GM23338 (cell line): Measurements from ENCODE around the gene SLC25A39. TPM values are rescaled to one million over a fixed set of nuclear protein-coding genes. Genes with fewer than 3 reads are reported as not detected.
A peak's percentile ranks its signal among the peaks of the same experiment; 100 is the strongest.

Experiments used
- ATAC-seq: fragments of 200-7000 bp; cut with Tn5 transposase; 3 replicates; pipeline ENCODE4 v1.9.1; 2020
- DNase-seq: peaks from one replicate; pipeline ENCODE4 v3.0.0-alpha.2; 2015; ENCODE audit warnings: low spot score
- H2AFZ ChIP-seq: fragments of 200-600 bp; sonication (generic); 2 replicates; pipeline ENCODE4 v1.8.0; 2016; ENCODE audit warnings: antibody characterized with exemption, mild to moderate bottlenecking, moderate library complexity
- H3F3A ChIP-seq: fragments of 200-600 bp; sonication (generic); replicated peaks from 2 replicates; pipeline ENCODE4 v1.8.0; 2017; ENCODE audit warnings: antibody characterized with exemption, mixed run types, low read depth
- H3K27ac ChIP-seq: fragments of 200-600 bp; sonication (generic); 2 replicates; pipeline ENCODE4 v1.6.1; 2016; ENCODE audit warnings: low read depth
- H3K27me3 ChIP-seq: fragments of 200-600 bp; sonication (generic); 2 replicates; pipeline ENCODE4 v1.8.0; 2016; ENCODE audit warnings: mild to moderate bottlenecking, mixed run types, moderate library complexity; ENCODE audit not compliant: insufficient read depth
- H3K36me3 ChIP-seq: fragments of 200-600 bp; sonication (generic); 2 replicates; pipeline ENCODE4 v1.8.0; 2016; ENCODE audit warnings: mild to moderate bottlenecking; ENCODE audit not compliant: insufficient read depth
- H3K4me1 ChIP-seq: fragments of 200-600 bp; sonication (generic); 2 replicates; pipeline ENCODE4 v1.8.0; 2016; ENCODE audit warnings: mild to moderate bottlenecking, moderate library complexity; ENCODE audit not compliant: insufficient read depth
- H3K4me2 ChIP-seq: fragments of 200-600 bp; sonication (generic); 2 replicates; pipeline ENCODE4 v1.7.1; 2017; ENCODE audit warnings: mixed run types
- H3K4me3 ChIP-seq: fragments of 200-600 bp; sonication (generic); 2 replicates; pipeline ENCODE4 v1.6.1; 2016; ENCODE audit warnings: mixed run types
- H3K79me2 ChIP-seq: fragments of 200-600 bp; sonication (generic); replicated peaks from 2 replicates; pipeline ENCODE4 v1.8.0; 2017; ENCODE audit warnings: mild to moderate bottlenecking; ENCODE audit not compliant: insufficient read depth
- H3K9me2 ChIP-seq: fragments of 200-600 bp; sonication (generic); 2 replicates; pipeline ENCODE4 v1.8.0; 2017; ENCODE audit not compliant: insufficient read depth
- H4K20me1 ChIP-seq: fragments of 200-600 bp; sonication (generic); replicated peaks from 2 replicates; pipeline ENCODE4 v1.8.0; 2017; ENCODE audit warnings: mild to moderate bottlenecking; ENCODE audit not compliant: insufficient read depth
- H3K27ac Mint-ChIP-seq: 2 replicates; pipeline ENCODE4 v1.8.0; 2020; ENCODE audit warnings: inconsistent platforms, mild to moderate bottlenecking, moderate library complexity, mixed read lengths
- H3K27me3 Mint-ChIP-seq: 3 replicates; pipeline ENCODE4 v1.8.0; 2022; ENCODE audit warnings: low read depth, mild to moderate bottlenecking, moderate library complexity, mixed read lengths, inconsistent platforms; ENCODE audit not compliant: insufficient read depth, poor library complexity
- H3K36me3 Mint-ChIP-seq: 3 replicates; pipeline ENCODE4 v1.8.0; 2021; ENCODE audit warnings: low read depth, mild to moderate bottlenecking, inconsistent platforms, moderate library complexity, mixed read lengths
- H3K4me1 Mint-ChIP-seq: 3 replicates; pipeline ENCODE4 v1.8.0; 2020; ENCODE audit warnings: mild to moderate bottlenecking, inconsistent platforms, mixed read lengths
- H3K4me3 Mint-ChIP-seq: 3 replicates; pipeline ENCODE4 v1.8.0; 2021; ENCODE audit warnings: moderate library complexity, mild to moderate bottlenecking, inconsistent platforms, mixed read lengths
- H3K9me3 Mint-ChIP-seq: 3 replicates; pipeline ENCODE4 v1.8.0; 2020; ENCODE audit warnings: moderate library complexity, mild to moderate bottlenecking, inconsistent platforms, mixed read lengths
- CREB1 ChIP-seq: fragments of 250-450 bp; sonication (Bioruptor Pico); IDR thresholded peaks from 2 replicates; pipeline ENCODE4 v1.5.0; 2020; ENCODE audit warnings: low read depth, mild to moderate bottlenecking, moderate library complexity
- CTCF ChIP-seq, 2 experiments: fragments of 200-600 bp in 1 of 2; sonication (generic) in 1 of 2; conservative IDR thresholded peaks; 2 replicates each; pipeline versions ENCODE4 v1.5.1 to v1.6.1; 2016 to 2017; ENCODE audit warnings: antibody characterized with exemption in 2 of 2, low read depth in 2 of 2, mild to moderate bottlenecking in 2 of 2, moderate library complexity in 1 of 2
- EZH2 ChIP-seq: fragments of 200-600 bp; sonication (generic); IDR thresholded peaks from one replicate; pipeline ENCODE4 v1.8.0; 2017; ENCODE audit warnings: antibody characterized with exemption, mild to moderate bottlenecking, low read depth; ENCODE audit not compliant: unreplicated experiment
- JUNB ChIP-seq: IDR thresholded peaks from one replicate; pipeline ENCODE4 v1.6.1; 2016; ENCODE audit warnings: antibody characterized with exemption; ENCODE audit not compliant: unreplicated experiment
- POLR2AphosphoS5 ChIP-seq: IDR thresholded peaks from 2 replicates; pipeline ENCODE4 v1.6.1; 2016; ENCODE audit warnings: antibody characterized with exemption, low read depth
- ZNF114 ChIP-seq: fragments of 250-450 bp; sonication (Bioruptor Pico); IDR thresholded peaks from 2 replicates; pipeline ENCODE4 v1.5.0; 2020; ENCODE audit warnings: mild to moderate bottlenecking, moderate library complexity
- ZNF331 ChIP-seq: fragments of 250-450 bp; sonication (Bioruptor Pico); IDR thresholded peaks from 2 replicates; pipeline ENCODE4 v1.5.0; 2020; ENCODE audit warnings: low read depth, mild to moderate bottlenecking, moderate library complexity
- ZNF462 ChIP-seq: fragments of 250-450 bp; sonication (Bioruptor Pico); IDR thresholded peaks from 2 replicates; pipeline ENCODE4 v1.5.0; 2020; ENCODE audit warnings: mild to moderate bottlenecking, moderate library complexity
- polyA plus RNA-seq: library from polyadenylated mRNA; unstranded; fragments of >200 nt; fragmentation: Nextera tagmentation; extraction: Ambion mirVana; gene quantifications from 2 replicates; pipeline ENCODE4 v1.2.1, GENCODE V29; 2016
- total RNA-seq: library from RNA; depleted of rRNA; stranded (reverse); fragments of >200 nt; shearing (Covaris generic); gene quantifications from 2 replicates; pipeline ENCODE4 v1.2.3, GENCODE V29; 2014

Gene SLC25A39
- total and polyA plus RNA-seq, 2 experiments from 2014 or later, result 184 to 202 TPM

- H2AFZ ChIP-seq, result peak overlapping the region; percentile 33; the same call in 1 of the 2 replicates
Observed at GRCh38 chr17:44272954-44273353, 51.7 kb downstream of the SLC25A39 start.

More at GRCh38 chr17:44272954-44273353, 51.7 kb downstream of the SLC25A39 start:
- no peaks in the 10 kb centered on the region for H4K20me1 ChIP-seq
- H3K4me3 ChIP-seq, result no peak overlapping the region
- Mint-ChIP-seq H3K27ac (no peak overlapping the region), H3K9me3 (no peaks in the 10 kb centered on the region), H3K4me3 (no peak overlapping the region), H3K4me1 (peaks cover 20% of the 10 kb centered on the region), H3K36me3 (no peaks in the 10 kb centered on the region; the same call in 2 of the 3 replicates), H3K27me3 (peaks cover 15% of the 10 kb centered on the region)
- TF ChIP-seq JUNB (no peak), ZNF114 (CRISPR knock-in tag) (no peak), CTCF (conservative IDR thresholded peaks at IDR 0.05; ENCODE audit: low read depth in 2 of 2) (no peak), ZNF331 (no peak), CREB1 (CRISPR knock-in tag) (no peak), ZNF462 (CRISPR knock-in tag) (no peak), POLR2AphosphoS5 (no peak), EZH2 (no peak)
- no peaks in the 10 kb centered on the region for H3K36me3 ChIP-seq
- H3K4me1 ChIP-seq, result peaks cover 7% of the 10 kb centered on the region; the same call in 1 of the 2 replicates
- no peak overlapping the region for H3K4me2 ChIP-seq
- no peak overlapping the region for H3K27ac ChIP-seq
- ATAC-seq, result no peak
- no peaks in the 10 kb centered on the region for H3F3A ChIP-seq
- no peak for DNase-seq
- H3K9me2 ChIP-seq, result no peaks in the 10 kb centered on the region
- H3K79me2 ChIP-seq, result no peaks in the 10 kb centered on the region
- H3K27me3 ChIP-seq, result no peaks in the 10 kb centered on the region
